Bone marrow (tissue), 2 donors: Measurements from ENCODE around the gene NOP9.

Source experiments
- DNase-seq, 2 donors: peaks; one replicate each; lab custom pipeline; 2025; lab: John Stamatoyannopoulos, UW

The NOP9 gene

GRCh38 chr14:24262821-24263733, 36.6 kb upstream of the NOP9 start, which contains the start of gene TGM1:
TSS of gene TGM1 (minus strand) at chr14:24263177. CDS start at chr14:24262352, 825 bp downstream.
- no peak for DNase-seq

- no peak for DNase-seq
These were observed 35.8 kb upstream of the NOP9 start for GRCh38 chr14:24263848-24264247.

- DNase-seq, result no peak
These were observed 35.4 kb upstream of the NOP9 start for GRCh38 chr14:24264298-24264697.

- DNase-seq, result no peak
These were observed 33.1 kb upstream of the NOP9 start for GRCh38 chr14:24266344-24267244.

GRCh38 chr14:24267516-24267915, 32.1 kb upstream of the NOP9 start:
- DNase-seq, result no peak

- DNase-seq, result no peak
These were observed 31.4 kb upstream of the NOP9 start for GRCh38 chr14:24268225-24268624.

- DNase-seq, result no peak
These were observed 30.3 kb upstream of the NOP9 start for GRCh38 chr14:24269368-24269767.

- no peak for DNase-seq
These were observed 29.6 kb upstream of the NOP9 start for GRCh38 chr14:24269910-24270536.

- DNase-seq, result no peak
These were observed 29.0 kb upstream of the NOP9 start for GRCh38 chr14:24270537-24271133.

- peak; percentile 57 to 80 for DNase-seq
These were observed 28.4 kb upstream of the NOP9 start, which contains the start of gene RABGGTA for GRCh38 chr14:24271134-24271833. TSS of gene RABGGTA (minus strand) at chr14:24271597. CDS start at chr14:24271115, 482 bp downstream.

- DNase-seq, result no peak
These were observed 27.8 kb upstream of the NOP9 start for GRCh38 chr14:24271834-24272263.

GRCh38 chr14:24272467-24272866, 27.2 kb upstream of the NOP9 start:
- DNase-seq, result no peak

GRCh38 chr14:24273422-24273998, 26.1 kb upstream of the NOP9 start:
- DNase-seq, result no peak

GRCh38 chr14:24274101-24274543, 25.5 kb upstream of the NOP9 start:
- peak in 1 of 2 donors; percentile 7 for DNase-seq

- DNase-seq, result no peak
These were observed 22.6 kb upstream of the NOP9 start for GRCh38 chr14:24277071-24277470.

GRCh38 chr14:24277606-24278321, 21.9 kb upstream of the NOP9 start:
- peak; percentile 17 to 90 for DNase-seq

GRCh38 chr14:24278424-24278823, 21.2 kb upstream of the NOP9 start:
- no peak for DNase-seq

GRCh38 chr14:24279301-24280186, 20.1 kb upstream of the NOP9 start:
- peak in 1 of 2 donors; percentile 19 for DNase-seq
